IMR-90 (cell line): ENCODE data around the gene KRTAP10-1. TPM values are rescaled to one million over a fixed set of nuclear protein-coding genes. Genes with fewer than 3 reads are reported as not detected.

Experiments used
- ATAC-seq: fragments of 200-7000 bp; cut with Tn5 transposase; 2 replicates; pipeline ENCODE4 v1.9.1; 2020; ENCODE audit warnings: low read depth, mild to moderate bottlenecking, moderate library complexity
- BruUV-seq: library from RNA; stranded (reverse); fragments of 400-500 nt; replicated peaks from 2 replicates; lab custom pipeline; 2021; lab: Mats Ljungman, UMichigan
- CTCF ChIA-PET: fragments of 300-600 bp; formaldehyde crosslinking; extraction: SDS; loops from one replicate; lab custom pipeline; 2021; ENCODE audit warnings: antibody characterized with exemption; lab: Yijun Ruan, JAX
- POLR2A ChIA-PET: fragments of 300-600 bp; sonication (Branson Sonifier 250); formaldehyde crosslinking; loops from one replicate; lab custom pipeline; 2022; ENCODE audit warnings: antibody characterized with exemption; ENCODE audit not compliant: unreplicated experiment; lab: Charles Lee
- DNase-seq: peaks from one replicate; pipeline ENCODE4 v3.0.0; 2013
- H2AFZ ChIP-seq: replicated peaks from 2 replicates; pipeline ENCODE3; 2013; ENCODE audit warnings: low read length, mild to moderate bottlenecking; ENCODE audit not compliant: poor library complexity
- H2AK5ac ChIP-seq: 2 replicates; pipeline ENCODE4 v1.6.1; 2013; ENCODE audit warnings: low read depth, low read length, inconsistent platforms
- H2AK9ac ChIP-seq: replicated peaks from 2 replicates; pipeline ENCODE3; 2013; ENCODE audit warnings: mild to moderate bottlenecking, low read depth, low read length, moderate library complexity; ENCODE audit not compliant: poor library complexity
- H2BK120ac ChIP-seq: 2 replicates; pipeline ENCODE4 v1.6.1; 2013; ENCODE audit warnings: low read depth, low read length, inconsistent platforms
- H2BK15ac ChIP-seq: 3 replicates; pipeline ENCODE4 v1.6.1; 2013; ENCODE audit warnings: low read depth, low read length, inconsistent platforms
- H2BK20ac ChIP-seq: 2 replicates; pipeline ENCODE4 v1.6.1; 2013; ENCODE audit warnings: low read depth, mild to moderate bottlenecking, inconsistent platforms, low read length, moderate library complexity
- H2BK5ac ChIP-seq: 2 replicates; pipeline ENCODE4 v1.6.1; 2013; ENCODE audit warnings: mild to moderate bottlenecking, low read depth, low read length, inconsistent platforms; ENCODE audit not compliant: poor library complexity, severe bottlenecking
- H3K14ac ChIP-seq: replicated peaks from 2 replicates; pipeline ENCODE4 v1.6.1; 2013; ENCODE audit warnings: low read depth, low read length, inconsistent platforms
- H3K18ac ChIP-seq: 2 replicates; pipeline ENCODE4 v1.6.1; 2013; ENCODE audit warnings: low read depth, low read length, control low read depth
- H3K23ac ChIP-seq: 2 replicates; pipeline ENCODE4 v1.6.1; 2013; ENCODE audit warnings: low read depth, low read length, inconsistent platforms
- H3K27ac ChIP-seq: 2 replicates; pipeline ENCODE4 v1.5.1; 2013; ENCODE audit warnings: mild to moderate bottlenecking, control low read depth, low read length; ENCODE audit not compliant: insufficient read depth
- H3K27me3 ChIP-seq: 2 replicates; pipeline ENCODE4 v1.6.1; 2013; ENCODE audit warnings: low read length; ENCODE audit not compliant: control insufficient read depth, insufficient read depth
- H3K36me3 ChIP-seq: 2 replicates; pipeline ENCODE4 v1.6.1; 2013; ENCODE audit warnings: low read length, mixed read lengths; ENCODE audit not compliant: control insufficient read depth, insufficient read depth
- H3K4ac ChIP-seq: 2 replicates; pipeline ENCODE4 v1.6.1; 2013; ENCODE audit warnings: low read depth, low read length, inconsistent platforms
- H3K4me1 ChIP-seq: 2 replicates; pipeline ENCODE4 v1.6.1; 2013; ENCODE audit warnings: low read length, mixed read lengths; ENCODE audit not compliant: control insufficient read depth, insufficient read depth
- H3K4me2 ChIP-seq: 2 replicates; pipeline ENCODE4 v1.6.1; 2013; ENCODE audit warnings: low read depth, mild to moderate bottlenecking, control low read depth, low read length, moderate library complexity
- H3K4me3 ChIP-seq: 2 replicates; pipeline ENCODE4 v1.5.1; 2013; ENCODE audit warnings: low read depth, mild to moderate bottlenecking, control low read depth, low read length, moderate library complexity; ENCODE audit not compliant: insufficient read depth
- H3K56ac ChIP-seq: 2 replicates; pipeline ENCODE4 v1.6.1; 2013; ENCODE audit warnings: low read length, inconsistent platforms; ENCODE audit not compliant: insufficient read depth; ENCODE audit errors: extremely low read depth
- H3K79me1 ChIP-seq, 2 experiments: 2 replicates each; pipeline ENCODE4 v1.6.1; 2013; ENCODE audit warnings: low read length in 2 of 2, inconsistent platforms in 1 of 2, low read depth in 1 of 2
- H3K9ac ChIP-seq: 2 replicates; pipeline ENCODE4 v1.6.1; 2013; ENCODE audit warnings: low read depth, low read length, control low read depth
- H3K9me1 ChIP-seq: 2 replicates; pipeline ENCODE4 v1.6.1; 2013; ENCODE audit warnings: low read length, inconsistent platforms; ENCODE audit not compliant: insufficient read depth
- H3K9me3 ChIP-seq: 2 replicates; pipeline ENCODE4 v1.6.1; 2013; ENCODE audit warnings: low read length; ENCODE audit not compliant: control insufficient read depth, insufficient read depth
- H4K20me1 ChIP-seq: 2 replicates; pipeline ENCODE4 v1.6.1; 2013; ENCODE audit warnings: low read length, inconsistent platforms; ENCODE audit not compliant: insufficient read depth
- H4K5ac ChIP-seq: 2 replicates; pipeline ENCODE4 v1.6.1; 2013; ENCODE audit warnings: mild to moderate bottlenecking, low read depth, low read length, control low read depth
- H4K8ac ChIP-seq, 2 experiments: 2 replicates each; pipeline ENCODE4 v1.6.1; 2013; ENCODE audit warnings: low read depth in 2 of 2, low read length in 2 of 2, control low read depth in 1 of 2, inconsistent platforms in 1 of 2
- H4K91ac ChIP-seq: 2 replicates; pipeline ENCODE4 v1.6.1; 2013; ENCODE audit warnings: low read depth, low read length, inconsistent platforms; ENCODE audit not compliant: insufficient read depth
- BHLHE40 ChIP-seq: fragments of 150-350 bp; IDR thresholded peaks from 2 replicates; pipeline ENCODE4 v1.6.1; 2016; ENCODE audit warnings: mild to moderate bottlenecking, low read depth, low read length
- CEBPB ChIP-seq: IDR thresholded peaks from 2 replicates; pipeline ENCODE4 v1.6.1; 2012; ENCODE audit warnings: low read depth, low read length, improper control_type of control experiment
- CHD1 ChIP-seq: IDR thresholded peaks from 2 replicates; pipeline ENCODE4 v1.6.1; 2012; ENCODE audit warnings: low read depth, low read length, improper control_type of control experiment
- FOS ChIP-seq: fragments of 150-350 bp; IDR thresholded peaks from 2 replicates; pipeline ENCODE4 v1.6.1; 2016; ENCODE audit warnings: low read depth, low read length
- MAFK ChIP-seq: IDR thresholded peaks from 2 replicates; pipeline ENCODE4 v1.6.1; 2012; ENCODE audit warnings: low read depth, low read length, improper control_type of control experiment
- MAZ ChIP-seq: IDR thresholded peaks from 2 replicates; pipeline ENCODE4 v1.6.1; 2012; ENCODE audit warnings: low read depth, mild to moderate bottlenecking, low read length, improper control_type of control experiment, moderate library complexity, borderline replicate concordance
- MXI1 ChIP-seq: IDR thresholded peaks from 2 replicates; pipeline ENCODE4 v1.6.1; 2012; ENCODE audit warnings: low read depth, mild to moderate bottlenecking, low read length, moderate library complexity, borderline replicate concordance
- NFE2L2 ChIP-seq: fragments of 150-350 bp; IDR thresholded peaks from 2 replicates; pipeline ENCODE4 v1.6.1; 2016; ENCODE audit warnings: low read depth, mild to moderate bottlenecking, low read length
- POLR2A ChIP-seq: IDR thresholded peaks from 2 replicates; pipeline ENCODE4 v1.6.1; 2012; ENCODE audit warnings: mild to moderate bottlenecking, low read depth, low read length
- RAD21 ChIP-seq: IDR thresholded peaks from 2 replicates; pipeline ENCODE4 v1.6.1; 2012; ENCODE audit warnings: low read length, improper control_type of control experiment
- RCOR1 ChIP-seq: IDR thresholded peaks from 2 replicates; pipeline ENCODE4 v1.6.1; 2012; ENCODE audit warnings: mild to moderate bottlenecking, low read length, improper control_type of control experiment; ENCODE audit not compliant: insufficient replicate concordance
- RFX5 ChIP-seq: IDR thresholded peaks from 2 replicates; pipeline ENCODE4 v1.8.0; 2012; ENCODE audit warnings: low read depth, mild to moderate bottlenecking, low read length, moderate library complexity
- USF2 ChIP-seq: fragments of 150-350 bp; IDR thresholded peaks from 2 replicates; pipeline ENCODE4 v1.6.1; 2017; ENCODE audit warnings: mild to moderate bottlenecking, antibody characterized with exemption, low read length, low read depth
- WGBS, 2 experiments: methylation state at CpG; one replicate each; pipeline versions ENCODE4 v1.1.5 to v1.1.7; 2013; ENCODE audit warnings: missing lambda C conversion rate in 2 of 2; ENCODE audit not compliant: insufficient read length in 1 of 2; ENCODE audit errors: extremely low coverage in 2 of 2; 5-methylcytosine and 5-hydroxymethylcytosine counted together
- dilution Hi-C: fragments of 300-500 bp; cut with HindIII; formaldehyde crosslinking; loops from one replicate; pipeline ENCODE4 v1.14.3; 2018; ENCODE audit warnings: low sequenced_read_pairs; ENCODE audit not compliant: unreplicated experiment
- in situ Hi-C: fragments of 300-500 bp; cut with MboI; formaldehyde crosslinking; loops from 3 replicates; pipeline ENCODE4 v1.14.3; 2019; ENCODE audit warnings: low sequenced_read_pairs, inconsistent platforms, mixed read lengths
- intact Hi-C: fragments of 100-400 bp; cut with micrococcal nuclease; formaldehyde crosslinking; loops from 2 replicates; pipeline ENCODE4 v1.10.0; 2022
- polyA plus RNA-seq, 3 experiments: library from polyadenylated mRNA; depleted of rRNA; stranded (reverse); fragments of >200 nt; gene quantifications; 2 replicates each; pipeline ENCODE4 v1.2.3, GENCODE V29; 2012; ENCODE audit warnings: low replicate concordance in 1 of 3
- total RNA-seq: library from RNA; depleted of rRNA; stranded (reverse); fragments of >200 nt; gene quantifications from 2 replicates; pipeline ENCODE4 v1.2.3, GENCODE V29; 2012
- TF ChIP-seq, protein P1 (sequence below): conservative IDR thresholded peaks from 2 replicates; pipeline ENCODE4 v1.5.1; 2012; ENCODE audit warnings: mild to moderate bottlenecking, low read depth, low read length, improper control_type of control experiment
- TF ChIP-seq, protein P2 (sequence below): fragments of 150-350 bp; IDR thresholded peaks from 2 replicates; pipeline ENCODE4 v1.6.1; 2016; ENCODE audit warnings: low read depth, mild to moderate bottlenecking, low read length, moderate library complexity, borderline replicate concordance

Gene KRTAP10-1
- total and polyA plus RNA-seq, 2 of the 4 experiments (the other 2 are of a cell fraction), result not detected

- ChIA-PET CTCF (no interaction called here), POLR2A (no interaction called here)
- no peak overlapping the region for H3K27ac ChIP-seq
- BruUV-seq, result no TSS peak
- H3K9me3 ChIP-seq, result no peaks in the 10 kb centered on the region; the same call in 1 of the 2 replicates
- H4K5ac ChIP-seq, result no peak overlapping the region
- no peaks in the 10 kb centered on the region for H3K9me1 ChIP-seq
- H2BK5ac ChIP-seq, result no peak overlapping the region
- dilution Hi-C loops, result no loop called here
- no peak overlapping the region for H3K9ac ChIP-seq
- H3K14ac ChIP-seq, result no peak overlapping the region
- H2BK120ac ChIP-seq, result no peak overlapping the region
- 63% methylated on average over 1 of the region's 8 CpGs; no CpG with 5 or more reads in 1 of the 2 experiments for WGBS, 2 experiments
- H3K4me1 ChIP-seq, result no peaks in the 10 kb centered on the region
- ATAC-seq, result no peak
- H3K4me3 ChIP-seq, result no peak overlapping the region
- no peak overlapping the region for H3K4ac ChIP-seq
- H2BK20ac ChIP-seq, result no peak overlapping the region
- H2AK9ac ChIP-seq, result no peak overlapping the region
- peaks cover 9% of the 10 kb centered on the region; the same call in 1 of the 2 replicates for H3K27me3 ChIP-seq
- no peak overlapping the region for H4K8ac ChIP-seq
- no peak overlapping the region for H2AK5ac ChIP-seq
- H2BK15ac ChIP-seq, result no peak overlapping the region
- H3K79me1 ChIP-seq, result no peaks in the 10 kb centered on the region
- H3K18ac ChIP-seq, result no peak overlapping the region
- TF ChIP-seq RAD21, result no peak
- TF ChIP-seq BHLHE40, result no peak
- TF ChIP-seq CHD1, result no peak
- TF ChIP-seq RCOR1, result no peak
- TF ChIP-seq MXI1, result no peak
- no peak for TF ChIP-seq RFX5
- no peak for TF ChIP-seq POLR2A
- no peak for TF ChIP-seq MAFK
- TF ChIP-seq, protein P1, sequence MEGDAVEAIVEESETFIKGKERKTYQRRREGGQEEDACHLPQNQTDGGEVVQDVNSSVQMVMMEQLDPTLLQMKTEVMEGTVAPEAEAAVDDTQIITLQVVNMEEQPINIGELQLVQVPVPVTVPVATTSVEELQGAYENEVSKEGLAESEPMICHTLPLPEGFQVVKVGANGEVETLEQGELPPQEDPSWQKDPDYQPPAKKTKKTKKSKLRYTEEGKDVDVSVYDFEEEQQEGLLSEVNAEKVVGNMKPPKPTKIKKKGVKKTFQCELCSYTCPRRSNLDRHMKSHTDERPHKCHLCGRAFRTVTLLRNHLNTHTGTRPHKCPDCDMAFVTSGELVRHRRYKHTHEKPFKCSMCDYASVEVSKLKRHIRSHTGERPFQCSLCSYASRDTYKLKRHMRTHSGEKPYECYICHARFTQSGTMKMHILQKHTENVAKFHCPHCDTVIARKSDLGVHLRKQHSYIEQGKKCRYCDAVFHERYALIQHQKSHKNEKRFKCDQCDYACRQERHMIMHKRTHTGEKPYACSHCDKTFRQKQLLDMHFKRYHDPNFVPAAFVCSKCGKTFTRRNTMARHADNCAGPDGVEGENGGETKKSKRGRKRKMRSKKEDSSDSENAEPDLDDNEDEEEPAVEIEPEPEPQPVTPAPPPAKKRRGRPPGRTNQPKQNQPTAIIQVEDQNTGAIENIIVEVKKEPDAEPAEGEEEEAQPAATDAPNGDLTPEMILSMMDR, result no peak
- TF ChIP-seq, protein P2, sequence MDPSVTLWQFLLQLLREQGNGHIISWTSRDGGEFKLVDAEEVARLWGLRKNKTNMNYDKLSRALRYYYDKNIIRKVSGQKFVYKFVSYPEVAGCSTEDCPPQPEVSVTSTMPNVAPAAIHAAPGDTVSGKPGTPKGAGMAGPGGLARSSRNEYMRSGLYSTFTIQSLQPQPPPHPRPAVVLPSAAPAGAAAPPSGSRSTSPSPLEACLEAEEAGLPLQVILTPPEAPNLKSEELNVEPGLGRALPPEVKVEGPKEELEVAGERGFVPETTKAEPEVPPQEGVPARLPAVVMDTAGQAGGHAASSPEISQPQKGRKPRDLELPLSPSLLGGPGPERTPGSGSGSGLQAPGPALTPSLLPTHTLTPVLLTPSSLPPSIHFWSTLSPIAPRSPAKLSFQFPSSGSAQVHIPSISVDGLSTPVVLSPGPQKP, result no peak
- no peak for TF ChIP-seq USF2
- no peak for TF ChIP-seq CEBPB
- no peak for TF ChIP-seq NFE2L2
- no peak for TF ChIP-seq FOS
- no peak for TF ChIP-seq MAZ
- no peaks in the 10 kb centered on the region for H4K20me1 ChIP-seq
- H3K4me2 ChIP-seq, result no peak overlapping the region
- no peak overlapping the region for H3K23ac ChIP-seq
- H4K91ac ChIP-seq, result no peak overlapping the region
- H3K56ac ChIP-seq, result no peak overlapping the region
- intact Hi-C loops, result no loop called here
- H2AFZ ChIP-seq, result no peak overlapping the region
- in situ Hi-C loops, result loop anchor here (25.0 kb wide), 1 partner anchor 425 kb away; the partner anchor contains the start of gene SLX9
- no peaks in the 10 kb centered on the region for H3K36me3 ChIP-seq
- no peak for DNase-seq
These were observed 28.1 kb downstream of the KRTAP10-1 start for GRCh38 chr21:44511938-44512275.
